OCI-LY1 (cell line): ENCODE results near the gene WDR70.

ENCODE experiments used
- H2AFZ ChIP-seq: fragments of 200-600 bp; sonication (generic), shearing (Covaris generic); 2 replicates; pipeline ENCODE4 v1.6.0; 2014; ENCODE audit warnings: antibody characterized with exemption, mild to moderate bottlenecking, low read length
- H3F3A ChIP-seq: fragments of 200-600 bp; sonication (generic), shearing (Covaris generic); 2 replicates; pipeline ENCODE4 v1.6.0; 2014; ENCODE audit warnings: mild to moderate bottlenecking, antibody characterized with exemption, low read length, moderate library complexity; ENCODE audit not compliant: insufficient read depth
- H3K27ac ChIP-seq: fragments of 200-600 bp; sonication (generic); 2 replicates; pipeline ENCODE4 v1.5.1; 2014; ENCODE audit warnings: low read length, mixed run types, mild to moderate bottlenecking, low read depth; ENCODE audit not compliant: poor library complexity, severe bottlenecking
- H3K27me3 ChIP-seq: fragments of 200-600 bp; sonication (generic); 2 replicates; pipeline ENCODE4 v1.6.0; 2014; ENCODE audit warnings: antibody characterized with exemption, mild to moderate bottlenecking, low read length, moderate library complexity; ENCODE audit not compliant: insufficient read depth
- H3K36me3 ChIP-seq: fragments of 200-600 bp; sonication (generic); 2 replicates; pipeline ENCODE4 v1.6.1; 2014; ENCODE audit warnings: mild to moderate bottlenecking, antibody characterized with exemption, low read length, moderate library complexity, mixed read lengths; ENCODE audit not compliant: insufficient read depth
- H3K4me1 ChIP-seq: fragments of 200-600 bp; sonication (generic); 2 replicates; pipeline ENCODE4 v1.5.1; 2014; ENCODE audit warnings: mild to moderate bottlenecking, low read length, moderate library complexity; ENCODE audit not compliant: insufficient read depth, severe bottlenecking
- H3K4me2 ChIP-seq: fragments of 200-600 bp; sonication (generic), shearing (Covaris generic); 2 replicates; pipeline ENCODE4 v1.6.1; 2014; ENCODE audit warnings: low read length
- H3K4me3 ChIP-seq: fragments of 200-600 bp; sonication (generic); 2 replicates; pipeline ENCODE4 v1.5.1; 2014; ENCODE audit warnings: low read length, low read depth, mild to moderate bottlenecking, mixed read lengths; ENCODE audit not compliant: poor library complexity, severe bottlenecking
- H3K79me2 ChIP-seq: fragments of 200-600 bp; shearing (Covaris generic); 2 replicates; pipeline ENCODE4 v1.6.1; 2016; ENCODE audit warnings: mixed run types, low read length, mixed read lengths; ENCODE audit not compliant: insufficient read depth
- H3K9ac ChIP-seq: fragments of 200-600 bp; sonication (generic), shearing (Covaris generic); 2 replicates; pipeline ENCODE4 v1.6.1; 2014; ENCODE audit warnings: mild to moderate bottlenecking, low read length, mixed read lengths
- H3K9me2 ChIP-seq: fragments of 200-600 bp; sonication (generic), shearing (Covaris generic); 2 replicates; pipeline ENCODE4 v1.6.1; 2014; ENCODE audit warnings: low read depth, mild to moderate bottlenecking, low read length, mixed read lengths
- H3K9me3 ChIP-seq: fragments of 200-600 bp; shearing (Covaris generic); 2 replicates; pipeline ENCODE4 v1.6.1; 2014; ENCODE audit warnings: low read length, mixed read lengths
- H4K20me1 ChIP-seq: fragments of 200-600 bp; sonication (generic), shearing (Covaris generic); 2 replicates; pipeline ENCODE4 v1.6.0; 2016; ENCODE audit warnings: mild to moderate bottlenecking, low read length; ENCODE audit not compliant: insufficient read depth
- EZH2 ChIP-seq: fragments of 200-600 bp; sonication (generic), shearing (Covaris generic); IDR thresholded peaks from 2 replicates; pipeline ENCODE4 v1.8.0; 2017; ENCODE audit warnings: borderline replicate concordance, mixed run types, mild to moderate bottlenecking, antibody characterized with exemption, low read length, moderate library complexity, mixed read lengths
- TF ChIP-seq, protein P1 (sequence below): fragments of 200-600 bp; sonication (generic), shearing (Covaris generic); IDR thresholded peaks from 2 replicates; pipeline ENCODE4 v1.5.1; 2017; ENCODE audit warnings: mild to moderate bottlenecking, antibody characterized with exemption, low read length, moderate library complexity, mixed read lengths

The WDR70 gene

GRCh38 chr5:37664551-37664950 is 285.4 kb downstream of the WDR70 start:
- Histone ChIP-seq H3K79me2 (no peaks in the 10 kb centered on the region), H3K27me3 (no peaks in the 10 kb centered on the region), H3K4me2 (no peak overlapping the region), H3K36me3 (no peaks in the 10 kb centered on the region), H3F3A (no peaks in the 10 kb centered on the region), H2AFZ (no peak overlapping the region), H3K4me3 (no peak overlapping the region), H3K9me3 (no peaks in the 10 kb centered on the region), H3K27ac (no peak overlapping the region), H4K20me1 (no peaks in the 10 kb centered on the region), H3K4me1 (no peaks in the 10 kb centered on the region), H3K9ac (no peak overlapping the region), H3K9me2 (no peaks in the 10 kb centered on the region)
- TF ChIP-seq, protein P1, sequence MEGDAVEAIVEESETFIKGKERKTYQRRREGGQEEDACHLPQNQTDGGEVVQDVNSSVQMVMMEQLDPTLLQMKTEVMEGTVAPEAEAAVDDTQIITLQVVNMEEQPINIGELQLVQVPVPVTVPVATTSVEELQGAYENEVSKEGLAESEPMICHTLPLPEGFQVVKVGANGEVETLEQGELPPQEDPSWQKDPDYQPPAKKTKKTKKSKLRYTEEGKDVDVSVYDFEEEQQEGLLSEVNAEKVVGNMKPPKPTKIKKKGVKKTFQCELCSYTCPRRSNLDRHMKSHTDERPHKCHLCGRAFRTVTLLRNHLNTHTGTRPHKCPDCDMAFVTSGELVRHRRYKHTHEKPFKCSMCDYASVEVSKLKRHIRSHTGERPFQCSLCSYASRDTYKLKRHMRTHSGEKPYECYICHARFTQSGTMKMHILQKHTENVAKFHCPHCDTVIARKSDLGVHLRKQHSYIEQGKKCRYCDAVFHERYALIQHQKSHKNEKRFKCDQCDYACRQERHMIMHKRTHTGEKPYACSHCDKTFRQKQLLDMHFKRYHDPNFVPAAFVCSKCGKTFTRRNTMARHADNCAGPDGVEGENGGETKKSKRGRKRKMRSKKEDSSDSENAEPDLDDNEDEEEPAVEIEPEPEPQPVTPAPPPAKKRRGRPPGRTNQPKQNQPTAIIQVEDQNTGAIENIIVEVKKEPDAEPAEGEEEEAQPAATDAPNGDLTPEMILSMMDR, result no peak
- TF ChIP-seq EZH2, result no peak

- Histone ChIP-seq H3K4me1 (no peaks in the 10 kb centered on the region), H3K36me3 (no peaks in the 10 kb centered on the region), H3K27ac (no peak overlapping the region), H3K79me2 (no peaks in the 10 kb centered on the region), H3K4me3 (no peak overlapping the region), H4K20me1 (no peaks in the 10 kb centered on the region), H3F3A (no peaks in the 10 kb centered on the region), H3K4me2 (no peak overlapping the region), H2AFZ (no peak overlapping the region), H3K9me3 (no peaks in the 10 kb centered on the region), H3K9me2 (no peaks in the 10 kb centered on the region), H3K27me3 (no peaks in the 10 kb centered on the region), H3K9ac (no peak overlapping the region)
- TF ChIP-seq EZH2, result no peak
- TF ChIP-seq, protein P1, result no peak
Measured at GRCh38 chr5:37665272-37665671, 286.2 kb downstream of the WDR70 start.

DNA sequence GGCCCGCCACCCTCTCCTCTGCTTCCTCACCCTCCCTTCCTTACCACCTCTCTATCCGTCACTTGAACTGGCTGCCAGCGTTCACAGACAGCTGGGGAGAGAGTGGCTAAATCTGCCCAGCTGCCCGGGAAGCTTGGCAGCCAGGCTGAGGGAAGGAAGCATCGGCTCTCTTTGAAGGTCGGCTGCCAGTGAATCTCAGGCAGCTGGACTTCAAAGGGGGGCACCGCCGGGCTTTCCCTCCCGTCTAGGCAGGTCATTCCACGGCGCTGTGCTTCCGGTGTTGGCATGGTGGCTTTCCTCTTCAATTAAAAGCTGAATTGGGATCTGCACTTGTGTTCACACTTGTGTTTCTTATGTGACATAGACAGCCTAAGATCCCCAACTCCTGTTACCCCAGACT is 286.8 kb downstream of the WDR70 start:
- H3K27me3 ChIP-seq, result no peaks in the 10 kb centered on the region
- no peaks in the 10 kb centered on the region for H3K36me3 ChIP-seq
- H3K4me1 ChIP-seq, result no peaks in the 10 kb centered on the region
- no peaks in the 10 kb centered on the region for H3K79me2 ChIP-seq
- H3K4me3 ChIP-seq, result no peak overlapping the region
- no peak overlapping the region for H3K4me2 ChIP-seq
- no peak overlapping the region for H2AFZ ChIP-seq
- H3K9ac ChIP-seq, result no peak overlapping the region
- no peaks in the 10 kb centered on the region for H3F3A ChIP-seq
- no peaks in the 10 kb centered on the region for H4K20me1 ChIP-seq
- H3K27ac ChIP-seq, result no peak overlapping the region
- TF ChIP-seq, protein P1, result no peak
- no peak for TF ChIP-seq EZH2
- H3K9me3 ChIP-seq, result no peaks in the 10 kb centered on the region
- no peaks in the 10 kb centered on the region for H3K9me2 ChIP-seq
